MM.1S (cell line): ENCODE measurements around the gene WDFY4.

Experiments used
- DNase-seq: peaks from one replicate; pipeline ENCODE4 v3.0.0-alpha.2; 2015
- H2AFZ ChIP-seq: fragments of 300-600 bp; sonication (generic); 2 replicates; pipeline ENCODE4 v1.6.0; 2016; ENCODE audit warnings: antibody characterized with exemption, low read length
- H3F3A ChIP-seq: fragments of 300-600 bp; sonication (generic); 2 replicates; pipeline ENCODE4 v1.6.1; 2016; ENCODE audit warnings: mild to moderate bottlenecking, antibody characterized with exemption, low read length, moderate library complexity, mixed read lengths; ENCODE audit not compliant: insufficient read depth
- H3K27ac ChIP-seq: fragments of 300-600 bp; sonication (generic); 2 replicates; pipeline ENCODE4 v1.5.1; 2016; ENCODE audit warnings: mild to moderate bottlenecking, low read length
- H3K27me3 ChIP-seq: fragments of 300-600 bp; sonication (generic); replicated peaks from 2 replicates; pipeline ENCODE4 v1.6.0; 2016; ENCODE audit warnings: low read length; ENCODE audit not compliant: insufficient read depth
- H3K36me3 ChIP-seq: fragments of 300-600 bp; sonication (generic); replicated peaks from 2 replicates; pipeline ENCODE4 v1.6.1; 2016; ENCODE audit warnings: mild to moderate bottlenecking, low read length, mixed read lengths; ENCODE audit not compliant: insufficient read depth
- H3K4me1 ChIP-seq: fragments of 300-600 bp; sonication (generic); 2 replicates; pipeline ENCODE4 v1.6.1; 2016; ENCODE audit warnings: low read length, mixed read lengths
- H3K4me2 ChIP-seq: fragments of 300-600 bp; sonication (generic); 2 replicates; pipeline ENCODE4 v1.6.0; 2016; ENCODE audit warnings: low read depth, low read length
- H3K4me3 ChIP-seq: fragments of 300-600 bp; sonication (generic); 2 replicates; pipeline ENCODE4 v1.5.1; 2016; ENCODE audit warnings: low read length, mixed read lengths
- H3K79me2 ChIP-seq: fragments of 300-600 bp; sonication (generic); 2 replicates; pipeline ENCODE4 v1.6.1; 2016; ENCODE audit warnings: mixed run types, low read length, mixed read lengths
- H3K9ac ChIP-seq: fragments of 300-600 bp; sonication (generic); 2 replicates; pipeline ENCODE4 v1.6.1; 2016; ENCODE audit warnings: low read length, mixed read lengths
- H3K9me2 ChIP-seq: fragments of 300-600 bp; sonication (generic); replicated peaks from 2 replicates; pipeline ENCODE4 v1.6.1; 2016; ENCODE audit warnings: mild to moderate bottlenecking, low read length, mixed read lengths; ENCODE audit not compliant: insufficient read depth
- H3K9me3 ChIP-seq: fragments of 300-600 bp; sonication (generic); replicated peaks from 2 replicates; pipeline ENCODE4 v1.6.1; 2016; ENCODE audit warnings: mild to moderate bottlenecking, low read length, mixed read lengths; ENCODE audit not compliant: insufficient read depth
- H4K20me1 ChIP-seq: fragments of 300-600 bp; sonication (generic); 2 replicates; pipeline ENCODE4 v1.6.1; 2016; ENCODE audit warnings: mild to moderate bottlenecking, low read length, moderate library complexity, mixed read lengths; ENCODE audit not compliant: insufficient read depth
- EZH2 ChIP-seq: fragments of 300-600 bp; sonication (generic); optimal IDR thresholded peaks from 2 replicates; pipeline ENCODE3; 2017; ENCODE audit warnings: low read depth, mild to moderate bottlenecking, antibody characterized with exemption, low read length, mixed read lengths
- EZH2phosphoT487 ChIP-seq: fragments of 300-600 bp; sonication (generic); IDR thresholded peaks from 2 replicates; pipeline ENCODE4 v1.6.1; 2018; ENCODE audit warnings: antibody characterized with exemption, low read length
- TF ChIP-seq, protein P1 (sequence below): fragments of 300-600 bp; sonication (generic); IDR thresholded peaks from 2 replicates; pipeline ENCODE4 v1.5.1; 2016; ENCODE audit warnings: antibody characterized with exemption, low read length, mixed read lengths

Gene WDFY4

DNA sequence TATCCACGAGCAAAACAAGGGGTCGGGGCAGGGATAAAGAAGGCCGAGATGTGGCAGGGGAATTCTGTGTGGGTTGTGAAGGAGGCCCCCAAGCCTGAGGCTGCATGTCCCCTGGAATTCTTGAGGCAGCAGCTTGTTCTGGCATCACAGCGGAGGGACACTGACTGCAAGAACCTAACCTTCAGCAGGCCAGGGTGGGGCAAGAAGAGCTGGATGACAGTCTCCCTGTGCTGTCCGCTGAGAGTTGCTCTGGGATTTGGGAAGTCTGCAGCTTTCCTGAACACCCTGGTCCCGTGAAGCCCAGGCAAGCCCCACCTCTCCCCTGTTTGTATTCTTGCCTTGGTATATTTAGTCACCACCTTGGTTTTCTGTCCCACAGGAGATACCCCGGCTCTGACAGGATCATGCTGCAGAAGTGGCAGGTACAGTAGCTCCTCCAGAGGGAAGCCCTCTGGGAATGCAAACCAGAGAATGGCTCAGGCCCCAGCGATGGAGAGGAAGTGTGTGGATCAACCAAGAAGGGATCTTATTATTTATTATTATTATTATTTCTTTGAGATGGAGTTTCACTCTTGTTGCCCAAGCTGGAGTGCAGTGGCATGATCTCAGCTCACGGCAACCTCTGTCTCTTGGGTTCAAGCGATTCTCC, 256.9 kb downstream of the WDFY4 start:
- Histone ChIP-seq H3K27ac (no peak overlapping the region), H3K79me2 (no peaks in the 10 kb centered on the region), H3K4me1 (no peaks in the 10 kb centered on the region), H3K9me3 (no peaks in the 10 kb centered on the region), H3K4me2 (no peak overlapping the region), H3K27me3 (no peaks in the 10 kb centered on the region), H3K36me3 (no peaks in the 10 kb centered on the region), H3K9me2 (no peaks in the 10 kb centered on the region), H2AFZ (no peak overlapping the region), H4K20me1 (no peaks in the 10 kb centered on the region), H3K4me3 (no peak overlapping the region), H3F3A (no peaks in the 10 kb centered on the region), H3K9ac (no peak overlapping the region)
- no peak for DNase-seq
- TF ChIP-seq EZH2phosphoT487 (no peak), EZH2 (no peak)
- TF ChIP-seq, protein P1, sequence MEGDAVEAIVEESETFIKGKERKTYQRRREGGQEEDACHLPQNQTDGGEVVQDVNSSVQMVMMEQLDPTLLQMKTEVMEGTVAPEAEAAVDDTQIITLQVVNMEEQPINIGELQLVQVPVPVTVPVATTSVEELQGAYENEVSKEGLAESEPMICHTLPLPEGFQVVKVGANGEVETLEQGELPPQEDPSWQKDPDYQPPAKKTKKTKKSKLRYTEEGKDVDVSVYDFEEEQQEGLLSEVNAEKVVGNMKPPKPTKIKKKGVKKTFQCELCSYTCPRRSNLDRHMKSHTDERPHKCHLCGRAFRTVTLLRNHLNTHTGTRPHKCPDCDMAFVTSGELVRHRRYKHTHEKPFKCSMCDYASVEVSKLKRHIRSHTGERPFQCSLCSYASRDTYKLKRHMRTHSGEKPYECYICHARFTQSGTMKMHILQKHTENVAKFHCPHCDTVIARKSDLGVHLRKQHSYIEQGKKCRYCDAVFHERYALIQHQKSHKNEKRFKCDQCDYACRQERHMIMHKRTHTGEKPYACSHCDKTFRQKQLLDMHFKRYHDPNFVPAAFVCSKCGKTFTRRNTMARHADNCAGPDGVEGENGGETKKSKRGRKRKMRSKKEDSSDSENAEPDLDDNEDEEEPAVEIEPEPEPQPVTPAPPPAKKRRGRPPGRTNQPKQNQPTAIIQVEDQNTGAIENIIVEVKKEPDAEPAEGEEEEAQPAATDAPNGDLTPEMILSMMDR = no peak

GRCh38 chr10:48943096-48943495, 258.4 kb downstream of the WDFY4 start:
- H3K9me2 ChIP-seq = no peaks in the 10 kb centered on the region
- H3K4me3 ChIP-seq = no peak overlapping the region
- no peak overlapping the region for H3K4me2 ChIP-seq
- no peaks in the 10 kb centered on the region for H3K36me3 ChIP-seq
- H3K9ac ChIP-seq = no peak overlapping the region
- H3F3A ChIP-seq = no peaks in the 10 kb centered on the region
- TF ChIP-seq, protein P1 = no peak
- TF ChIP-seq EZH2phosphoT487 (no peak), EZH2 (no peak)
- H3K79me2 ChIP-seq = no peaks in the 10 kb centered on the region
- H4K20me1 ChIP-seq = no peaks in the 10 kb centered on the region
- H3K27me3 ChIP-seq = no peaks in the 10 kb centered on the region
- no peaks in the 10 kb centered on the region for H3K9me3 ChIP-seq
- H3K27ac ChIP-seq = no peak overlapping the region
- H2AFZ ChIP-seq = no peak overlapping the region
- no peak for DNase-seq
- H3K4me1 ChIP-seq = no peaks in the 10 kb centered on the region

GRCh38 chr10:48944171-48944570, 259.5 kb downstream of the WDFY4 start:
- no peak overlapping the region for H3K4me2 ChIP-seq
- H3K9ac ChIP-seq = no peak overlapping the region
- no peaks in the 10 kb centered on the region for H3K79me2 ChIP-seq
- no peak overlapping the region for H3K4me3 ChIP-seq
- no peak overlapping the region for H3K27ac ChIP-seq
- H3K4me1 ChIP-seq = no peaks in the 10 kb centered on the region
- DNase-seq = no peak
- no peaks in the 10 kb centered on the region for H3K9me3 ChIP-seq
- H2AFZ ChIP-seq = no peak overlapping the region
- TF ChIP-seq, protein P1 = no peak
- no peaks in the 10 kb centered on the region for H3K9me2 ChIP-seq
- no peaks in the 10 kb centered on the region for H3K36me3 ChIP-seq
- no peaks in the 10 kb centered on the region for H4K20me1 ChIP-seq
- no peaks in the 10 kb centered on the region for H3K27me3 ChIP-seq
- H3F3A ChIP-seq = no peaks in the 10 kb centered on the region
